GM19328 (cell line): ENCODE measurements around the gene TNIP3.

Source experiments
- ATAC-seq: cut with Tn5 transposase; IDR thresholded peaks from one replicate; pipeline ENCODE4 v1.9.1; 2021; ENCODE audit warnings: mild to moderate bottlenecking, moderate library complexity; ENCODE audit not compliant: unreplicated experiment

Gene TNIP3

GRCh38 chr4:121088867-121089266, 75.3 kb downstream of the TNIP3 start:
- ATAC-seq: no peak
